ENCODE results near the gene DNAJA2. TPM values are rescaled to one million over a fixed set of nuclear protein-coding genes. Genes with fewer than 3 reads are reported as not detected.
"Not testable (repeated sequence)": the region's sequence is repeated elsewhere in the genome, so short reads cannot be mapped to it uniquely, and the experiment has no call there.

The DNAJA2 gene
- total RNA-seq, 2 experiments from 2014 or later = 68.4 to 70.2 TPM

DNA sequence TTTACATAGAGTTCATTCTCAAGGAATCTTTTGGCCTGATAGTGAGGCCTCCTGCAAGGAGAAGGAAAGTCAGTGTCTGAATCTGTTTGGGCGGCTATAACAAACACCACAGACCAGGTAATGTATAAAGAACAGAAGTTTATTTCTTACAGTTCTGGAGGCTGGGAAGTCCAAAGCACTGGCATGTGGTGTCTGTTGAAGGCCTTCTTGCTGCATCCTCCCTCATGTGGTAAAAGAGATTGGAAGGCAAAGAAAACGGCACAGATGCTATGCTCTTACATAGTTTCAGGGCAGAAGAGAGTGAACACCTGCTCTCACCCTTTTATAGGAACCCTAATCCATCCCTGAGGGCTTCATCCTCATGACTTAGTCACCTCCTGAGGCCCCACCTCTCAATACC is 31.2 kb upstream of the DNAJA2 start:
- Mint-ChIP-seq H3K27me3 (no peaks in the 10 kb centered on the region), H3K9me3 (no peaks in the 10 kb centered on the region), H3K36me3 (ENCODE audit: low read depth) (no peaks in the 10 kb centered on the region), H3K4me1 (ENCODE audit: low read depth) (no peaks in the 10 kb centered on the region), H3K27ac (no peak overlapping the region), H3K4me3 (no peak overlapping the region)
- ATAC-seq (no peak), DNase-seq (no peak)
- POLR2A ChIA-PET = no interaction called here
- CTCF ChIA-PET = no interaction called here
- TF ChIP-seq, protein P1, sequence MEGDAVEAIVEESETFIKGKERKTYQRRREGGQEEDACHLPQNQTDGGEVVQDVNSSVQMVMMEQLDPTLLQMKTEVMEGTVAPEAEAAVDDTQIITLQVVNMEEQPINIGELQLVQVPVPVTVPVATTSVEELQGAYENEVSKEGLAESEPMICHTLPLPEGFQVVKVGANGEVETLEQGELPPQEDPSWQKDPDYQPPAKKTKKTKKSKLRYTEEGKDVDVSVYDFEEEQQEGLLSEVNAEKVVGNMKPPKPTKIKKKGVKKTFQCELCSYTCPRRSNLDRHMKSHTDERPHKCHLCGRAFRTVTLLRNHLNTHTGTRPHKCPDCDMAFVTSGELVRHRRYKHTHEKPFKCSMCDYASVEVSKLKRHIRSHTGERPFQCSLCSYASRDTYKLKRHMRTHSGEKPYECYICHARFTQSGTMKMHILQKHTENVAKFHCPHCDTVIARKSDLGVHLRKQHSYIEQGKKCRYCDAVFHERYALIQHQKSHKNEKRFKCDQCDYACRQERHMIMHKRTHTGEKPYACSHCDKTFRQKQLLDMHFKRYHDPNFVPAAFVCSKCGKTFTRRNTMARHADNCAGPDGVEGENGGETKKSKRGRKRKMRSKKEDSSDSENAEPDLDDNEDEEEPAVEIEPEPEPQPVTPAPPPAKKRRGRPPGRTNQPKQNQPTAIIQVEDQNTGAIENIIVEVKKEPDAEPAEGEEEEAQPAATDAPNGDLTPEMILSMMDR (IDR thresholded peaks at IDR 0.05) = no peak
- intact Hi-C loops (cut with micrococcal nuclease) = no loop called here

DNA sequence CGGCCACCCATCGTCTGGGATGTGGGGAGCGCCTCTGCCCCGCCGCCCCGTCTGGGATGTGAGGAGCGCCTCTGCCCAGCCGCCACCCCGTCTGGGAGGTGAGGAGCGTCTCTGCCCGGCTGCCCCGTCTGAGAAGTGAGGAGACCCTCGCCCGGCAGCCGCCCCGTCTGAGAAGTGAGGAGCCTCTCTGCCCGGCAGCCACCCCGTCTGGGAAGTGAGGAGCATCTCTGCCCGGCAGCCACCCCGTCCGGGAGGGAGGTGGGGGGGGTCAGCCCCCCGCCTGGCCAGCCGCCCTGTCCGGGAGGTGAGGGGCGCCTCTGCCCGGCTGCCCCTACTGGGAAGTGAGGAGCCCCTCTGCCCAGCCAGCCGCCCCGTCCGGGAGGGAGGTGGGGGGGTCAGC is 26.6 kb upstream of the DNAJA2 start:
- intact Hi-C loops (cut with micrococcal nuclease); H3K27ac Mint-ChIP-seq; H3K27me3 Mint-ChIP-seq; H3K4me1 Mint-ChIP-seq (ENCODE audit: low read depth); ATAC-seq; H3K4me3 Mint-ChIP-seq; H3K9me3 Mint-ChIP-seq; DNase-seq; POLR2A ChIA-PET; H3K36me3 Mint-ChIP-seq (ENCODE audit: low read depth); CTCF ChIA-PET: not testable (repeated sequence)

DNA sequence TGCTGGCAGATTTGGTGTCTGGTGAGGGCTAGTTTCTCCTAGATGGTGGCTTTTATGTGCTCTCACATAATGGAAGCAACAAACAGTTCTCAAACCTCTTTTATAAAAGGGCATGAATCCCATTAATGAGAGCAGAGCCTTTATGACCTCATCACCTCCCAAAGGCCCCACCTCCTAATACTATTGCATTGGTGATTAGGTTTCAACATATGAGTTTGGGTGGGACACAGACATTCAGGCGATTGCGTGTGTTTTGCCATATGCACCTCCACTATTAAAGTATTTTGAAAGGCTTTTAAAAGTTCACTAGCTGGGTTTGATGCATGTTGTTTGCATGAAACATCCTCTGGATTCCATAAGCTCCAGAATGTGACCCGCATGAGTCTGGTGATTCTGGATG is 24.4 kb upstream of the DNAJA2 start:
- H3K9me3 Mint-ChIP-seq = no peaks in the 10 kb centered on the region
- ChIA-PET POLR2A (no interaction called here), CTCF (no interaction called here)
- ATAC-seq = no peak
- H3K36me3 Mint-ChIP-seq (ENCODE audit: low read depth) = no peaks in the 10 kb centered on the region
- intact Hi-C loops (cut with micrococcal nuclease) = no loop called here
- H3K27me3 Mint-ChIP-seq = no peaks in the 10 kb centered on the region
- TF ChIP-seq, protein P1 (IDR thresholded peaks at IDR 0.05) = no peak
- DNase-seq = no peak
- peaks cover 9% of the 10 kb centered on the region for H3K4me1 Mint-ChIP-seq (ENCODE audit: low read depth)
- no peak overlapping the region for H3K4me3 Mint-ChIP-seq
- no peak overlapping the region for H3K27ac Mint-ChIP-seq

DNA sequence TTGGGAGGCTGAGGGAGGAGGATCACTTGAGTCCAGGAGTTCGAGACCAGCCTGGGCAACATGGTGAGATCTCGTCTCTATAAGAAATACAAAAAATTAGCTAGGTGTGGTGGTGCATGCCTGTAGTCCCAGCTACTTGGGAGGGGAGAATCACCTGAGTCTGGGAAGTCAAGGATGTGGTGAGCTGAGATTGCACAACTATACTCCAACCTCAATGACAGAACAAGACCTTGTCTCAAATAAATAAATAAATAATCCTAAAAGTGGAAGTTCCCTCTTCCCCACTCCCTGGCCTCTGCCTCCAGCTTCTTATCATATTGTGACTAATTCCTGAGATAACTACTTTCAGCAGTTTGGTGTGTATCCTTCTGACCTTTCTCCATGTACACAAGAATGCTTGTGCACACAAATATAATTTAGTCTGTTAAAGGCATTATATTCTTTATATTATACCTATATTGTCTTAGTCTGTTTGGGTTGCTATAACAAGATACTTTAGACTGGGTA is 23.5 kb upstream of the DNAJA2 start:
- TF ChIP-seq, protein P1 (IDR thresholded peaks at IDR 0.05) = no peak
- H3K4me3 Mint-ChIP-seq = no peak overlapping the region
- H3K9me3 Mint-ChIP-seq = no peaks in the 10 kb centered on the region
- peaks cover 9% of the 10 kb centered on the region for H3K4me1 Mint-ChIP-seq (ENCODE audit: low read depth)
- no peak overlapping the region for H3K27ac Mint-ChIP-seq
- DNase-seq (no peak), ATAC-seq (no peak)
- H3K36me3 Mint-ChIP-seq (ENCODE audit: low read depth) = no peaks in the 10 kb centered on the region
- ChIA-PET CTCF (interaction anchor here (0.8 kb wide), 1 partner anchor 41 kb away, joined by 3 read pairs; no protein-coding TSS in a partner anchor), POLR2A (no interaction called here)
- no peaks in the 10 kb centered on the region for H3K27me3 Mint-ChIP-seq
- intact Hi-C loops (cut with micrococcal nuclease) = no loop called here

DNA sequence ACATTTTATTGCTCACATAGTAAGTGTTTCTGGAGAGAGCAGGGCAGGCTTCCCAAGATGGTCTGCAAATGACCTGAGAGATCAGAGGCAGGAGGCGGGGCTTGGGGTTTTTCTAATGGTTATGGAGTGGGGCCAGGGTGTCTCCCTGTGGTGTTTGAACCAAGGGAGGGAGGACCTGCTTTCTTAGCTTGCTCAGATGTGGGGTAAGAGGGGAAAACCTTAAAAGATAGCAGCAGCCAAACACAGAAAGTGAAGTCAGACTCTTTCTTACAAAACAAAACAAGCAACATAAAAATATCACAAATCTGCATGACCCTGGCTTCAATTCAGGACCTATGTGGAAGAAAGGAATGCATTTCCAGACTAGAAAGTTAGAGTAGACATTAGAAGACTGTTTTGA is 22.9 kb upstream of the DNAJA2 start:
- peaks cover 9% of the 10 kb centered on the region for H3K4me1 Mint-ChIP-seq (ENCODE audit: low read depth)
- intact Hi-C loops (cut with micrococcal nuclease) = no loop called here
- no peak overlapping the region for H3K4me3 Mint-ChIP-seq
- H3K9me3 Mint-ChIP-seq = no peaks in the 10 kb centered on the region
- DNase-seq = peak; percentile 66
- H3K27me3 Mint-ChIP-seq = no peaks in the 10 kb centered on the region
- peak; percentile 83 for ATAC-seq
- TF ChIP-seq, protein P1 (IDR thresholded peaks at IDR 0.05) = no peak
- CTCF ChIA-PET = interaction anchor here (0.8 kb wide), 1 partner anchor 41 kb away, joined by 3 read pairs; no protein-coding TSS in a partner anchor
- H3K27ac Mint-ChIP-seq = no peak overlapping the region
- POLR2A ChIA-PET = no interaction called here
- no peaks in the 10 kb centered on the region for H3K36me3 Mint-ChIP-seq (ENCODE audit: low read depth)
